IPS-20b (cell line): ENCODE data around the gene EME2.

Experiments used
- H3K27ac ChIP-seq: one replicate; pipeline ENCODE4 v1.5.1; 2013; ENCODE audit warnings: low read length
- H3K27me3 ChIP-seq: 2 replicates; pipeline ENCODE4 v1.6.1; 2013; ENCODE audit warnings: mild to moderate bottlenecking, low read length, inconsistent platforms; ENCODE audit not compliant: insufficient read depth
- H3K36me3 ChIP-seq: 2 replicates; pipeline ENCODE4 v1.6.1; 2013; ENCODE audit warnings: low read depth, mild to moderate bottlenecking, inconsistent platforms, low read length, moderate library complexity; ENCODE audit not compliant: insufficient read depth
- H3K4me1 ChIP-seq: 2 replicates; pipeline ENCODE4 v1.6.1; 2013; ENCODE audit warnings: mild to moderate bottlenecking, control low read depth, inconsistent platforms, low read length, moderate library complexity; ENCODE audit not compliant: insufficient read depth
- H3K4me3 ChIP-seq: 2 replicates; pipeline ENCODE4 v1.5.1; 2013; ENCODE audit warnings: mild to moderate bottlenecking, low read length, inconsistent platforms
- H3K9ac ChIP-seq: 2 replicates; pipeline ENCODE4 v1.6.1; 2013; ENCODE audit warnings: low read depth, mild to moderate bottlenecking, inconsistent platforms, low read length, moderate library complexity
- H3K9me3 ChIP-seq: 2 replicates; pipeline ENCODE4 v1.6.1; 2013; ENCODE audit warnings: mild to moderate bottlenecking, low read depth, low read length, inconsistent platforms; ENCODE audit not compliant: insufficient read depth

EME2 gene

DNA sequence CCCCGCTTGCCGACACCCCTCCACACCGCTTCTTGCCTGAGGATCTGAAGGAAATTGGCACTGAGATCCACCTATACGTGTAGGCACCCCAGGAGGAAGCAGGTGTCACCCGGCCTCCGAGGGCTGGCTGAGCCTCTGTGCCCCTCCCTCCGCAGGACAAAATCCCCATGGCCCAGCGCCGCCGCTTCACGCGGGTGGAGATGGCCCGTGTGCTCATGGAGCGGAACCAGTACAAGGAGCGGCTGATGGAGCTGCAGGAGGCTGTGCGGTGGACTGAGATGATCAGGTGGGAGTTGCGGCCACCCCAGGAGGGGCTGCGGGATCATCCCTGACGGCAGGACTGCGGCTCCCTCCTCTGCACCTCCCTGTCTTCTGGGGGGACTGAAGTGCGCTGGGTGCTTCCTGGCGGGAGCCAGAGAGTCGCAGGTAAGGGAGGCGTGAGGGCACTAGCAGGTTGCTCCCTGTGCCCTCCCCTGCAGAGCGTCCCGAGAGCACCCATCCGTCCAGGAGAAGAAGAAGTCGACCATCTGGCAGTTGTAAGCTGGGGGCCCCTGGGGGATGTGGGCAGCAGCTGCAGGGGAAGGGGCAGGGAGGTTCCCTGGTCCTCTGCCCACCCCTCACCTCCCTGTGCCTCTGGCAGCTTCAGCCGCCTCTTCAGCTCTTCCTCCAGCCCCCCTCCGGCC is 10.3 kb upstream of the EME2 start:
- H3K36me3 ChIP-seq, result 0 out of 2 replicates have a peak, but pooled peaks cover 11% of the 10 kb centered on the region

DNA sequence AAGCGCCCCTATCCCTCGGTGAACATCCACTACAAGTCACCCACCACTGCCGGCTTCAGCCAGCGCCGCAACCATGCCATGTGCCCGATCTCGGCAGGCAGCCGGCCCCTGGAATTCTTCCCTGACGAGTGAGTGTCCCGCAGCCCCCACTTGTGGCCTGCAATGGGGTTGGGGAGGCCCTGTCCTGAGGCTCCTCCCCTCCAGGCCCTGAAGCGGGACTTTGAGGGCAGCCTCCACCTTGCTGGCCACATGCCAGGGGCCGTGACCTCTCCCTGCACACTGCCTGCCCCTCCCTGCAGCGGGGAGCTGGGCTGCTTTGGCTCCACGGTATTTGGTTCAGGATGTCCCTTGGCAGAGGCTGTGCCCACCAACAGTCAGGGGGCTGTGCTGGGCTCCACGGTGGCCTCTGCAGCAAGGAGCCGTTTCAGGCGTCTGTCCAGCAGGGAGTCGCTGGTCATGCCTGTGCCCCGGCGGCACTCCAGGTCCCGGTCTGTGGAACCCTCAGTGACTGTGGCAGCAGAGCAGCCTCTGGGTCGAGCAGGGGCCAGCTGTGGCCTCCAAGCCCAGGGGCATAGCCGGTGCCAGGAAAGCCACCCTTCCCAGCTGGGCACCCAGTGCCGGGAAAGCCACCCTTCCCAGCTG is 9.6 kb upstream of the EME2 start:
- Histone ChIP-seq H3K9ac (no peak overlapping the region), H3K36me3 (peaks cover 17% of the 10 kb centered on the region; the same call in 1 of the 2 replicates), H3K4me1 (peaks cover 4% of the 10 kb centered on the region; the same call in 1 of the 2 replicates), H3K4me3 (no peak overlapping the region), H3K9me3 (no peaks in the 10 kb centered on the region), H3K27ac (no peak overlapping the region), H3K27me3 (no peaks in the 10 kb centered on the region)

More for the DNA sequence above, 10.3 kb upstream of the EME2 start:
- Histone ChIP-seq H3K4me3 (no peak overlapping the region), H3K4me1 (peaks cover 4% of the 10 kb centered on the region; the same call in 1 of the 2 replicates), H3K27ac (no peak overlapping the region), H3K9me3 (no peaks in the 10 kb centered on the region), H3K9ac (no peak overlapping the region), H3K27me3 (no peaks in the 10 kb centered on the region)

DNA sequence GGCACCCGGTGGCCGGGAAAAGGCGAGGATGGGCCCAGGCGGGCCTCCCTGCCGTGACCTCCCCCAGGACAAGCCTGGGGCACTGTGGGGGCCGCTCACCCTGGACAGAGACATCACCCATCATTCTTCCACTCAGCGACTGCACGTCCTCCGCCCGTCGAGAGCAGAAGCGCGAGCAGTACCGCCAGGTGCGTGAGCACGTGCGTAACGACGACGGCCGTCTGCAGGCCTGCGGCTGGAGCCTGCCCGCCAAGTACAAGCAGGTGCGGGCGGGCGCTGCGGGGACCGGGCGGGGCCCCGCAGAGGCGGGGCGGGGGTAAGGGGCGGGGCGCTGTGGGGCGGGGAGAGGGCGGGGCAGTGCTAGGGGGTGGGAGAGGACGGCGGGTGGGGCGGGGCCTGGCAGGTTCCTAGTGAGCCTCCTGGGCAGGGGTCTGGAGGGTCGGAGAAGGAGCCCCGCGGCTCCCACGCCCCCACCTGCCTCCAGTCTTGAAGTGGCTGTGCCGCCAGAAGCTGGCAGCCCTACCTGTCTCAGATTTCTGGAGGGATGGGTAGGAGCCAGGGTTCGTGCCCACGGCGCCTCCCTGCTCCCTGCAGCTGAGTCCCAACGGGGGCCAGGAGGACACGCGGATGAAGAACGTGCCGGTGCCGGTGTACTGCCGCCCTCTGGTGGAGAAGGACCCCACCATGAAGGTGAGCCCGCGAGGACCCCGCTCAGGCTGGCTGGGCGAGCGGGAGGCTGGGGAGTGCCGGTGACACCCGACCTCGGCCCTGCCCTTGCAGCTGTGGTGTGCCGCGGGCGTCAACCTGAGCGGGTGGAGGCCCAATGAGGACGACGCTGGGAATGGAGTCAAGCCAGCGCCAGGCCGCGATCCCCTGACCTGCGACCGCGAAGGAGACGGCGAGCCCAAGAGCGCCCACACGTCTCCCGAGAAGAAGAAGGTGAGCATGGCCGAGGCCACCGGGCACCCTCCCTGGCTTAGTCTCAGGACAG is 8.8 kb upstream of the EME2 start:
- peaks cover 17% of the 10 kb centered on the region; the same call in 1 of the 2 replicates for H3K36me3 ChIP-seq
- H3K27ac ChIP-seq, result no peak overlapping the region
- no peaks in the 10 kb centered on the region for H3K27me3 ChIP-seq
- no peaks in the 10 kb centered on the region for H3K9me3 ChIP-seq
- H3K9ac ChIP-seq, result no peak overlapping the region; the same call in 1 of the 2 replicates
- peaks cover 4% of the 10 kb centered on the region; the same call in 1 of the 2 replicates for H3K4me1 ChIP-seq
- peak overlapping the region; percentile 54 for H3K4me3 ChIP-seq

DNA sequence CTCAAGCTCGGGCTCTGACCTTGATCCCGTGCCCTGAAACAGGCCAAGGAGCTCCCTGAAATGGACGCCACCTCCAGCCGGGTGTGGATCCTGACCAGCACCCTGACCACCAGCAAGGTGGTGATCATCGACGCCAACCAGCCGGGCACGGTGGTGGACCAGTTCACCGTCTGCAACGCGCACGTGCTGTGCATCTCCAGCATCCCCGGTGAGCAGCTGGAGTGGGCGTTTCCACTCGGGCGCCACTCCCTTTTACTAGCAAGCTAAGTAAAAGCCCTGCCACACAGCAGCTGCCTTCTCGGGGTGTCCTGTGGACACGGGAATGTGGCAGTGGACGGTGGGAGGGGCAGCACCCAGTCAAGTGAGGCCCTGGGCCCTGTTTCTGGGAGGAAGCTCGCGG is 7.6 kb upstream of the EME2 start:
- no peak overlapping the region for H3K9ac ChIP-seq
- H3K36me3 ChIP-seq, result peaks cover 17% of the 10 kb centered on the region; the same call in 1 of the 2 replicates
- H3K4me3 ChIP-seq, result no peak overlapping the region
- no peak overlapping the region for H3K27ac ChIP-seq
- no peaks in the 10 kb centered on the region for H3K9me3 ChIP-seq
- peaks cover 4% of the 10 kb centered on the region; the same call in 1 of the 2 replicates for H3K4me1 ChIP-seq
- no peaks in the 10 kb centered on the region for H3K27me3 ChIP-seq

DNA sequence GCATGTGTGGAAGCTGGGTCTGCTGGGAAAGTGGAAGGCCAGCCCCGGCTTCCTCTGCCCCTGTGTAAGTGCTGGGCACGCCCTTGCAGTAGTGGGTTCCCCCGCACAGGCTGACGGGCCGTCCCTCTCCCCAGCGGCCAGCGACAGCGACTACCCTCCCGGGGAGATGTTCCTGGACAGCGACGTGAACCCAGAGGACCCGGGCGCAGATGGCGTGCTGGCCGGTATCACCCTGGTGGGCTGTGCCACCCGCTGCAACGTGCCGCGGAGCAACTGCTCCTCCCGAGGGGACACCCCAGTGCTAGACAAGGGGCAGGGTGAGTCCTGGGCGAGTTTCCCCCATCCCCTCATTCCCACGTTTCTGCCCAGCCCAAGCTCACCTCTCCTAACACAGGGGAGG is 6.8 kb upstream of the EME2 start:
- Histone ChIP-seq H3K27me3 (no peaks in the 10 kb centered on the region), H3K27ac (no peak overlapping the region), H3K4me1 (peaks cover 4% of the 10 kb centered on the region; the same call in 1 of the 2 replicates), H3K9ac (no peak overlapping the region), H3K9me3 (no peaks in the 10 kb centered on the region), H3K4me3 (no peak overlapping the region), H3K36me3 (peaks cover 17% of the 10 kb centered on the region; the same call in 1 of the 2 replicates)

DNA sequence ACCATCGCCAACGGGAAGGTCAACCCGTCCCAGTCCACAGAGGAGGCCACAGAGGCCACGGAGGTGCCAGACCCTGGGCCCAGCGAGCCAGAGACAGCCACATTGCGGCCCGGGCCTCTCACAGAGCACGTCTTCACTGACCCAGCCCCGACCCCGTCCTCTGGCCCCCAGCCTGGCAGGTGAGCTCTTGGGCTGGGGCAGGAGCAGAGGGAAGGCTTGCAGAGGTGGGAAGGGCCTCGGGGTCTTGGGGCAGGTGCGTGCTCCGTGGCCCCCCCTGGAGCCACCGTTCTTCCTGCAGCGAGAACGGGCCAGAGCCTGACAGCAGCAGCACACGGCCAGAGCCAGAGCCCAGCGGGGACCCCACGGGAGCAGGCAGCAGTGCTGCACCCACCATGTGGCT is 6.4 kb upstream of the EME2 start:
- H3K4me3 ChIP-seq, result no peak overlapping the region
- no peaks in the 10 kb centered on the region for H3K9me3 ChIP-seq
- H3K36me3 ChIP-seq, result peaks cover 17% of the 10 kb centered on the region; the same call in 1 of the 2 replicates
- no peaks in the 10 kb centered on the region for H3K27me3 ChIP-seq
- H3K27ac ChIP-seq, result no peak overlapping the region
- no peak overlapping the region for H3K9ac ChIP-seq
- H3K4me1 ChIP-seq, result peaks cover 4% of the 10 kb centered on the region; the same call in 1 of the 2 replicates

DNA sequence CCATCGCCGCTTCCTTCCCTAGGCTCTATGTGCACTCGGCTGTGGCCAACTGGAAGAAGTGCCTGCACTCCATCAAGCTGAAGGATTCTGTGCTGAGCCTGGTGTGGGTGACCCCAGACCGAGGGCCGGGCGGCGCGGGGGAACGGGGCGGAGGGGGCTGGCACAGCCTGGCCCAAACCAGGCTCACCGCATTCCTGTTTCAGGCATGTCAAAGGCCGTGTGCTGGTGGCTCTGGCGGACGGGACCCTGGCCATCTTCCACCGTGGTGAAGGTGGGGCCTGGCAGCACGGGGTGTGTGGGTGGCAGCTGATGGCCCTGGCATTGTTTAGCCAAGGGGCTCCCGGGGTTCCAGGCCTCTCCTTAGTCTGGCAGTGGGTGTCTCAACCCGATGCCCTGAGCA is 5.9 kb upstream of the EME2 start:
- Histone ChIP-seq H3K27me3 (no peaks in the 10 kb centered on the region), H3K27ac (no peak overlapping the region), H3K9ac (no peak overlapping the region), H3K4me3 (no peak overlapping the region), H3K4me1 (peaks cover 4% of the 10 kb centered on the region; the same call in 1 of the 2 replicates), H3K36me3 (peaks cover 17% of the 10 kb centered on the region; the same call in 1 of the 2 replicates), H3K9me3 (no peaks in the 10 kb centered on the region)

DNA sequence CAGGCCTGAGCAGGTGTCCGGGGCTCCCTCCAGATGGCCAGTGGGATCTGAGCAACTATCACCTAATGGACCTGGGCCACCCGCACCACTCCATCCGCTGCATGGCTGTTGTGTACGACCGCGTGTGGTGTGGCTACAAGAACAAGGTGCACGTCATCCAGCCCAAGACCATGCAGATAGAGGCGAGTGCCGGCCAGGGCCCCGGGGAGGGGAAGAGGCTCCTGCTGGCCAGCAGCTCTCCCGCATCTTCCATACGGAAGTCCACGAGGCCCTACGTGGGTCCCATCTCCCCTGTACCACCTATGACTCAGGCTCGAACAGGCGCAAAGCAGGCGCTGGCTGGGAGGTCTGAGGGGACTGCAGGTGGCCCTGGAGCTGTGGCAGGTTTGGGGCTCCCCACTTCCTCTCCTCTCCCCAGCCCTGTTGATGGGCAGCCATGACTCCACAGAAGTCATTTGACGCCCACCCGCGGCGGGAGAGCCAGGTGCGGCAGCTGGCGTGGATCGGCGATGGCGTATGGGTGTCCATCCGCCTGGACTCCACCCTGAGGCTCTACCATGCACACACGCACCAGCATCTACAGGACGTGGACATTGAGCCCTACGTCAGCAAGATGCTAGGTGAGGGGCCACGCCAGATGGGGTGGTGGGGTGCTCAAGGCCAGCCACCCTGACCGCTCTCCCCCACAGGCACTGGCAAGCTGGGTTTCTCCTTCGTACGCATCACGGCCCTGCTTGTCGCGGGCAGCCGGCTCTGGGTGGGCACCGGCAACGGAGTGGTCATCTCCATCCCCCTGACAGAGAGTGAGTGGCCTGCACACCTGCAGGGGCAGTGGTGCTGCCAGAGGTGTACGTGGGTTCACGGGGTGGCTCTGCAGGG is 5.3 kb upstream of the EME2 start:
- Histone ChIP-seq H3K27ac (no peak overlapping the region), H3K27me3 (no peaks in the 10 kb centered on the region), H3K9me3 (no peaks in the 10 kb centered on the region), H3K36me3 (peaks cover 17% of the 10 kb centered on the region; the same call in 1 of the 2 replicates), H3K4me1 (peaks cover 4% of the 10 kb centered on the region; the same call in 1 of the 2 replicates), H3K4me3 (no peak overlapping the region), H3K9ac (no peak overlapping the region)

DNA sequence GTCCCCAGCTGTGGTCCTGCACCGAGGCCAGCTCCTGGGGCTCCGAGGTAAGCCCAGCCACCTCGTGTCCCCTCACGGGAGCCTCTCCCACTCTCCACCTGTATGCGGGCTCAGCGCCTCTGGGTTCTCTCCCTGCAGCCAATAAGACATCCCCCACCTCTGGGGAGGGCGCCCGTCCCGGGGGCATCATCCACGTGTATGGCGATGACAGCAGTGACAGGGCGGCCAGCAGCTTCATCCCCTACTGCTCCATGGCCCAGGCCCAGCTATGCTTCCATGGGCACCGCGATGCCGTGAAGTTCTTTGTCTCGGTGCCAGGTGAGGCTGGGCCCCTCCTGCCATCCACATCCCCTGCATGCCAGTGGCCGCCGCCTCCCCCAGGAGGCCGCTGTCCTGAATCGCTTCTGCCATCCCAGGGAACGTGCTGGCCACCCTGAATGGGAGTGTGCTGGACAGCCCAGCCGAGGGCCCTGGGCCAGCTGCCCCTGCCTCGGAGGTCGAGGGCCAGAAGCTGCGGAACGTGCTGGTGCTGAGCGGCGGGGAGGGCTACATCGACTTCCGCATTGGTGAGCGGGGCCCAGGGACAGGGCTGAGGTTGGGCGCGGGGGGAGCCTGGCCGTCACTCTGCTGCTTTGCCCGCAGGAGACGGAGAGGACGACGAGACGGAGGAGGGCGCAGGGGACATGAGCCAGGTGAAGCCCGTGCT is 4.4 kb upstream of the EME2 start:
- peaks cover 17% of the 10 kb centered on the region; the same call in 1 of the 2 replicates for H3K36me3 ChIP-seq
- H3K27ac ChIP-seq, result no peak overlapping the region
- H3K9ac ChIP-seq, result no peak overlapping the region
- H3K27me3 ChIP-seq, result no peaks in the 10 kb centered on the region
- no peaks in the 10 kb centered on the region for H3K9me3 ChIP-seq
- peaks cover 4% of the 10 kb centered on the region; the same call in 1 of the 2 replicates for H3K4me1 ChIP-seq
- H3K4me3 ChIP-seq, result no peak overlapping the region

DNA sequence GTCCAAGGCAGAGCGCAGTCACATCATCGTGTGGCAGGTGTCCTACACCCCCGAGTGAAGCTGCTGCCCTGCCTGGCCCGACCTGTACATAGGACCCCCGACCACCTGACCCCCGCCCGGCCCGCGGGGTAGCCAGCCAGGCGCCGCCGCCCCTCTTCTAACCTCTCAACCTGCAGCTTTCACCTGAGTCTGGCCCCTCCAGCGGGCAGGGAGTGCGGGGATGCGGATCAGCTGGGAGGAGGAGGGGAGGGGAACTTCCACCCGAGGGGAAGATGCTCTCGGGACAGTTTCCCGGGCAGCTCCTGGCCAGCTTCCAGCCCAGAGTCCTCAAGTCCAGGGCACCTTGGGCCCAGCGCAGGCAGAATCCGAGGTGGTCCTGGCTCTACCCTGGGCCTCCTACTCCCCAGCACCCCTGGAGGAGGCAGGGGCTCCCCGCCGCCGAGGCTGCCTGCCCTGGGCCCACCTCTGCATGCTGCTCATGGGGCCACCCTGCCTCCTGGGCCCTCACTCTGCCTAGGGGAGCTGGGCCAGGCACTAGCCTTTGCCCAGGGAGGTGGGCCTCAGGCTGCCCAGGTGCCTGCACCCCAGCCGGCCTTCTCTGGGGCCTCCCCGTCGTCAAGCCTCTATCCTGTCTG is 3.7 kb upstream of the EME2 start:
- Histone ChIP-seq H3K4me1 (peaks cover 4% of the 10 kb centered on the region; the same call in 1 of the 2 replicates), H3K9me3 (no peaks in the 10 kb centered on the region), H3K4me3 (no peak overlapping the region), H3K36me3 (peaks cover 17% of the 10 kb centered on the region; the same call in 1 of the 2 replicates), H3K27ac (no peak overlapping the region), H3K9ac (no peak overlapping the region), H3K27me3 (no peaks in the 10 kb centered on the region)
